Neural progenitor cell (in vitro differentiated cells): ENCODE data around the gene GCK.

Experiments used
- EZH2 ChIP-seq: fragments of 200-600 bp; sonication (generic); IDR thresholded peaks from 2 replicates; pipeline ENCODE4 v1.6.1; 2017; ENCODE audit warnings: antibody characterized with exemption, mild to moderate bottlenecking, moderate library complexity
- EZH2phosphoT487 ChIP-seq: fragments of 200-600 bp; sonication (generic); IDR thresholded peaks from 2 replicates; pipeline ENCODE4 v1.6.1; 2017; ENCODE audit warnings: antibody characterized with exemption
- TF ChIP-seq, protein P1 (sequence below): fragments of 200-600 bp; sonication (generic); IDR thresholded peaks from 2 replicates; pipeline ENCODE4 v1.5.1; 2017; ENCODE audit warnings: antibody characterized with exemption, mild to moderate bottlenecking

DNA sequence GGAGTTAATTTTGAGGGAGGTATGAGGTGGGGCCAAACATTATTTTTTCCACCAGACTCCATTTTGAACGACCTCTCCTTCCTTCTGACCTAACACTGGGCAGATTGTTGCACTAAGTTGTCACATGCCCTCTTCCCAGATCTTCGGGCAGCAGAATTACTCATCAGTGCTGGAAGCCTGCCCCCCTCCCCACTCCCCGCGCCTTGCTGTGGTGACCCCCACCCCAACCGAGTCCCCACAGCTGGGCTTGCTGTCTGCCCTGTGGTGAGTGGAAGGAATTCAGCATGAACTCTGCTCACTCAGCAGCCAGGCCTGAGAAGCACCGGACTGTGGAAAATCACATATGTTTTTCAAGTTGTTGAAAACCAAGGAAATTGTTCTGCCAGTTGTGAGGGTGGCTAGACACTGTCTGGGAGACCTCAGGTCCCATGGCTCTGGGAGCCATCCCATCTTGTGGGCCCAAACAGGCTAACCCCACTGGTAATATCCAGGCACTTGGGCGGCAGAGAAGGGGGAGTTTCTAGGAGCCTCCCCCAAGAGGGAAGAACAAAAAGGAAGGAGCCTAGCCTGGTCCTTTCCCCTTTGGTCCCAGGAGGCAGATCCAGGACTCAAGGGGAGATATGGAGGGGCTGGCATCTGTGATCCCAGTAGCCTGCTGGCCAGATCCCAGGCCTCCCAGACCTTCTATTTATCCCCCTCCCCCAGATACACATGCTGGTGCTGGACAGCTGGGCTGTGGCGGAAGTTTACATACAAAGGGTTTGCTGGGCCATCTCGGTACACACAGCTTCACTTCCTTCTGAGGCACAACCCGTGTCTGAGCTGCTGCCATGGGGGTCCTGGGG, 88.6 kb downstream of the GCK start:
- TF ChIP-seq, protein P1, sequence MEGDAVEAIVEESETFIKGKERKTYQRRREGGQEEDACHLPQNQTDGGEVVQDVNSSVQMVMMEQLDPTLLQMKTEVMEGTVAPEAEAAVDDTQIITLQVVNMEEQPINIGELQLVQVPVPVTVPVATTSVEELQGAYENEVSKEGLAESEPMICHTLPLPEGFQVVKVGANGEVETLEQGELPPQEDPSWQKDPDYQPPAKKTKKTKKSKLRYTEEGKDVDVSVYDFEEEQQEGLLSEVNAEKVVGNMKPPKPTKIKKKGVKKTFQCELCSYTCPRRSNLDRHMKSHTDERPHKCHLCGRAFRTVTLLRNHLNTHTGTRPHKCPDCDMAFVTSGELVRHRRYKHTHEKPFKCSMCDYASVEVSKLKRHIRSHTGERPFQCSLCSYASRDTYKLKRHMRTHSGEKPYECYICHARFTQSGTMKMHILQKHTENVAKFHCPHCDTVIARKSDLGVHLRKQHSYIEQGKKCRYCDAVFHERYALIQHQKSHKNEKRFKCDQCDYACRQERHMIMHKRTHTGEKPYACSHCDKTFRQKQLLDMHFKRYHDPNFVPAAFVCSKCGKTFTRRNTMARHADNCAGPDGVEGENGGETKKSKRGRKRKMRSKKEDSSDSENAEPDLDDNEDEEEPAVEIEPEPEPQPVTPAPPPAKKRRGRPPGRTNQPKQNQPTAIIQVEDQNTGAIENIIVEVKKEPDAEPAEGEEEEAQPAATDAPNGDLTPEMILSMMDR = no peak
- TF ChIP-seq EZH2phosphoT487 (no peak), EZH2 (no peak)
